HepG2 (cell line): ENCODE data around the gene CDC42EP1. TPM values are rescaled to one million over a fixed set of nuclear protein-coding genes. Genes with fewer than 3 reads are reported as not detected.

Experiments
- AGO1 ChIP-seq: fragments of 200-400 bp; formaldehyde crosslinking; IDR thresholded peaks from 2 replicates; pipeline ENCODE4 v1.6.1; 2017; ENCODE audit warnings: mild to moderate bottlenecking, low read depth, low read length, moderate library complexity; ENCODE audit not compliant: poor library complexity, severe bottlenecking
- GPN1 ChIP-seq: sonication (generic); formaldehyde crosslinking; IDR thresholded peaks from 2 replicates; pipeline ENCODE4 v1.5.1; 2020; ENCODE audit warnings: missing genetic modification reagents, borderline replicate concordance
- KDM2A ChIP-seq: sonication (generic); formaldehyde crosslinking; IDR thresholded peaks from 2 replicates; pipeline ENCODE4 v1.4.0; 2020; ENCODE audit warnings: low read depth, missing genetic modification reagents, borderline replicate concordance
- KMT2B ChIP-seq: IDR thresholded peaks from 2 replicates; pipeline ENCODE4 v1.6.1; 2016; ENCODE audit warnings: missing genetic modification reagents, missing compliant biosample characterization
- RBM39 ChIP-seq: fragments of 200-400 bp; formaldehyde crosslinking; IDR thresholded peaks from one replicate; pipeline ENCODE4 v1.6.1; 2018; ENCODE audit warnings: antibody characterized with exemption, mild to moderate bottlenecking, low read depth, low read length; ENCODE audit not compliant: poor library complexity, severe bottlenecking
- ZBTB7B ChIP-seq: sonication (generic); formaldehyde crosslinking; IDR thresholded peaks from 2 replicates; pipeline ENCODE4 v1.4.0; 2020; ENCODE audit warnings: missing genetic modification reagents
- ZNF142 ChIP-seq: sonication (generic); formaldehyde crosslinking; IDR thresholded peaks from 2 replicates; pipeline ENCODE4 v1.4.0; 2020; ENCODE audit warnings: missing genetic modification reagents
- ZNF839 ChIP-seq: sonication (generic); formaldehyde crosslinking; IDR thresholded peaks from 2 replicates; pipeline ENCODE4 v1.4.0; 2020; ENCODE audit warnings: missing genetic modification reagents, mild to moderate bottlenecking, borderline replicate concordance
- polyA plus RNA-seq, 8 experiments: library from polyadenylated mRNA; depleted of rRNA in 3 of 8; stranded (reverse) in 7 of 8; unstranded in 1 of 8; fragments of >200 nt; fragmentation: Illumina TruSeq in 4 of 8; extraction: Trizol in 4 of 8; gene quantifications; 2 replicates each; pipeline versions ENCODE4 v1.2.1 to v1.2.3, GENCODE V29; 2011 to 2016; ENCODE audit warnings: low read depth in 4 of 8, missing spikeins in 1 of 8, mixed read lengths in 1 of 8; ENCODE audit not compliant: insufficient read depth in 1 of 8
- total RNA-seq, 5 experiments: library from RNA; depleted of rRNA; stranded (reverse); fragments of >200 nt; fragmentation: Illumina TruSeq; extraction: Trizol; gene quantifications; 2 replicates each; pipeline ENCODE4 v1.2.3, GENCODE V29; 2016; ENCODE audit warnings: low read depth in 1 of 5
- TF ChIP-seq, protein P1 (sequence below): sonication (generic); formaldehyde crosslinking; IDR thresholded peaks from 2 replicates; pipeline ENCODE4 v1.5.1; 2020; ENCODE audit warnings: mild to moderate bottlenecking, missing genetic modification reagents, moderate library complexity
- TF ChIP-seq, protein P2 (sequence below), 2 experiments: sonication (generic) in 1 of 2; formaldehyde crosslinking in 1 of 2; IDR thresholded peaks; 2 replicates each; pipeline versions ENCODE4 v1.5.1 to v1.6.1; 2011 to 2020; ENCODE audit warnings: borderline replicate concordance in 1 of 2, low read depth in 1 of 2, low read length in 1 of 2, mild to moderate bottlenecking in 1 of 2, missing genetic modification reagents in 1 of 2, moderate library complexity in 1 of 2
- TF ChIP-seq, protein P3 (sequence below): sonication (generic); formaldehyde crosslinking; IDR thresholded peaks from 2 replicates; pipeline ENCODE4 v1.4.0; 2020; ENCODE audit warnings: missing genetic modification reagents

The CDC42EP1 gene
- total and polyA plus RNA-seq, 2 of the 13 experiments (the other 11 are each of a cell fraction or from before 2014, with no cell fraction given): 17.1 to 29.5 TPM

- peak; percentile 15 for TF ChIP-seq AGO1
- no peak for TF ChIP-seq KDM2A
- TF ChIP-seq, protein P1, sequence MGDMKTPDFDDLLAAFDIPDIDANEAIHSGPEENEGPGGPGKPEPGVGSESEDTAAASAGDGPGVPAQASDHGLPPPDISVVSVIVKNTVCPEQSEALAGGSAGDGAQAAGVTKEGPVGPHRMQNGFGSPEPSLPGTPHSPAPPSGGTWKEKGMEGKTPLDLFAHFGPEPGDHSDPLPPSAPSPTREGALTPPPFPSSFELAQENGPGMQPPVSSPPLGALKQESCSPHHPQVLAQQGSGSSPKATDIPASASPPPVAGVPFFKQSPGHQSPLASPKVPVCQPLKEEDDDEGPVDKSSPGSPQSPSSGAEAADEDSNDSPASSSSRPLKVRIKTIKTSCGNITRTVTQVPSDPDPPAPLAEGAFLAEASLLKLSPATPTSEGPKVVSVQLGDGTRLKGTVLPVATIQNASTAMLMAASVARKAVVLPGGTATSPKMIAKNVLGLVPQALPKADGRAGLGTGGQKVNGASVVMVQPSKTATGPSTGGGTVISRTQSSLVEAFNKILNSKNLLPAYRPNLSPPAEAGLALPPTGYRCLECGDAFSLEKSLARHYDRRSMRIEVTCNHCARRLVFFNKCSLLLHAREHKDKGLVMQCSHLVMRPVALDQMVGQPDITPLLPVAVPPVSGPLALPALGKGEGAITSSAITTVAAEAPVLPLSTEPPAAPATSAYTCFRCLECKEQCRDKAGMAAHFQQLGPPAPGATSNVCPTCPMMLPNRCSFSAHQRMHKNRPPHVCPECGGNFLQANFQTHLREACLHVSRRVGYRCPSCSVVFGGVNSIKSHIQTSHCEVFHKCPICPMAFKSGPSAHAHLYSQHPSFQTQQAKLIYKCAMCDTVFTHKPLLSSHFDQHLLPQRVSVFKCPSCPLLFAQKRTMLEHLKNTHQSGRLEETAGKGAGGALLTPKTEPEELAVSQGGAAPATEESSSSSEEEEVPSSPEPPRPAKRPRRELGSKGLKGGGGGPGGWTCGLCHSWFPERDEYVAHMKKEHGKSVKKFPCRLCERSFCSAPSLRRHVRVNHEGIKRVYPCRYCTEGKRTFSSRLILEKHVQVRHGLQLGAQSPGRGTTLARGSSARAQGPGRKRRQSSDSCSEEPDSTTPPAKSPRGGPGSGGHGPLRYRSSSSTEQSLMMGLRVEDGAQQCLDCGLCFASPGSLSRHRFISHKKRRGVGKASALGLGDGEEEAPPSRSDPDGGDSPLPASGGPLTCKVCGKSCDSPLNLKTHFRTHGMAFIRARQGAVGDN (CRISPR knock-in tag): peak; percentile 69
- TF ChIP-seq, protein P2, sequence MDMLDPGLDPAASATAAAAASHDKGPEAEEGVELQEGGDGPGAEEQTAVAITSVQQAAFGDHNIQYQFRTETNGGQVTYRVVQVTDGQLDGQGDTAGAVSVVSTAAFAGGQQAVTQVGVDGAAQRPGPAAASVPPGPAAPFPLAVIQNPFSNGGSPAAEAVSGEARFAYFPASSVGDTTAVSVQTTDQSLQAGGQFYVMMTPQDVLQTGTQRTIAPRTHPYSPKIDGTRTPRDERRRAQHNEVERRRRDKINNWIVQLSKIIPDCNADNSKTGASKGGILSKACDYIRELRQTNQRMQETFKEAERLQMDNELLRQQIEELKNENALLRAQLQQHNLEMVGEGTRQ (IDR thresholded peaks at IDR 0.05; ENCODE audit: low read depth, low read length): no peak
- TF ChIP-seq, protein P2 (CRISPR knock-in tag; IDR thresholded peaks at IDR 0.05; ENCODE audit: borderline replicate concordance): 0 out of 2 replicates have a peak, but pooled peaks have one; percentile 23
- 0 out of 2 replicates have a peak, but pooled peaks have one; percentile 2 for TF ChIP-seq ZNF839 (CRISPR knock-in tag)
- TF ChIP-seq ZBTB7B (CRISPR knock-in tag): no peak
- TF ChIP-seq GPN1 (CRISPR knock-in tag): no peak
- TF ChIP-seq KMT2B (CRISPR knock-in tag): no peak
- TF ChIP-seq RBM39: no peak
- TF ChIP-seq, protein P3, sequence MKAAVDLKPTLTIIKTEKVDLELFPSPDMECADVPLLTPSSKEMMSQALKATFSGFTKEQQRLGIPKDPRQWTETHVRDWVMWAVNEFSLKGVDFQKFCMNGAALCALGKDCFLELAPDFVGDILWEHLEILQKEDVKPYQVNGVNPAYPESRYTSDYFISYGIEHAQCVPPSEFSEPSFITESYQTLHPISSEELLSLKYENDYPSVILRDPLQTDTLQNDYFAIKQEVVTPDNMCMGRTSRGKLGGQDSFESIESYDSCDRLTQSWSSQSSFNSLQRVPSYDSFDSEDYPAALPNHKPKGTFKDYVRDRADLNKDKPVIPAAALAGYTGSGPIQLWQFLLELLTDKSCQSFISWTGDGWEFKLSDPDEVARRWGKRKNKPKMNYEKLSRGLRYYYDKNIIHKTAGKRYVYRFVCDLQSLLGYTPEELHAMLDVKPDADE: no peak
- peak; percentile 29; the same call in 1 of the 2 replicates for TF ChIP-seq ZNF142 (CRISPR knock-in tag)
These were observed 2.0 kb downstream of the CDC42EP1 start (continued) for GRCh38 chr22:37562049-37562875.
